HFF-Myc (cell line): ENCODE results near the gene HOXA2.

Experiments used
- DNase-seq: peaks from one replicate; pipeline ENCODE4 v3.0.0-alpha.2; 2011; ENCODE audit warnings: low read depth; ENCODE audit errors: extremely low read depth
- H3K4me3 ChIP-seq: replicated peaks from 2 replicates; pipeline ENCODE4 v1.5.1; 2011; ENCODE audit warnings: low read depth, mild to moderate bottlenecking, control low read depth, low read length
- CTCF ChIP-seq: IDR thresholded peaks from 2 replicates; pipeline ENCODE4 v1.5.1; 2012; ENCODE audit warnings: mild to moderate bottlenecking, low read depth, low read length, control low read depth; ENCODE audit errors: missing control alignments

Gene HOXA2

GRCh38 chr7:27109466-27110185 is 7.1 kb upstream of the HOXA2 start:
- DNase-seq, result no peak
- TF ChIP-seq CTCF, result no peak
- H3K4me3 ChIP-seq, result no peak overlapping the region

DNA sequence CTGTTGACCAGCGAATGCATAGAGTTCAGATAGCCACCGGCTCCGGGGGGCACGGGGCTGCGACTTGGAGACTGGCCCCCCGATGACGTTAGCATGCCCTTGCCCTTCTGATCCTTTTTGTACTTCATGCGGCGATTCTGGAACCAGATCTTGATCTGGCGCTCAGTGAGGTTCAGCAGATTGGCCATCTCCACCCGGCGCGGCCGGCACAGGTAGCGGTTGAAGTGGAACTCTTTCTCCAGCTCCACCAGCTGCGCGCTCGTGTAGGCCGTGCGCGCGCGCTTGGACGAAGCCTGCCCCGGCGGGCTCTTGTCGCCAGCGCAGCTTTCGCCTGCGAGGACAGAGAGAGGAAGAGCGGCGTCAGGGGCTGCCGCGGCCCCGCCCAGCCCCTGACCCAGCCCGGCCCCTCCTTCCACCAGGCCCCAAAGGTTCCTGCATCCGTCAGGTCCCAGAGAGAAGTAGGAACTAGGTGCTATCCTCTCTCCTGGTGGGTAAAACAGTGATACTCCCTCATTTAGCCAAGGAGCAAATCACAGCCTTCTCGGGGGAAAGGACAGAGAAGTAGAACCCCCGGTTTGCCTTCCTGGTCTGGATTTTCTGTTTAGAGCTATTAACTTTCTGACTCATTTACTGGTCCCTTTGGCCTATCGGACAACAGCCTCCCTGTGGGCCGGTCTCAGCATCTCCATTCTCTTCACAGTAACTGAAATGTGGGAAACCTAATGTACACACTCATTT is 6.1 kb upstream of the HOXA2 start:
- H3K4me3 ChIP-seq, result no peak overlapping the region
- TF ChIP-seq CTCF, result no peak
- no peak for DNase-seq

GRCh38 chr7:27107391-27108381 is 5.2 kb upstream of the HOXA2 start:
- DNase-seq, result no peak
- TF ChIP-seq CTCF, result no peak
- H3K4me3 ChIP-seq, result no peak overlapping the region

- TF ChIP-seq CTCF, result no peak
- no peak for DNase-seq
- no peak overlapping the region for H3K4me3 ChIP-seq
Observed at GRCh38 chr7:27106901-27107240, 4.4 kb upstream of the HOXA2 start.

DNA sequence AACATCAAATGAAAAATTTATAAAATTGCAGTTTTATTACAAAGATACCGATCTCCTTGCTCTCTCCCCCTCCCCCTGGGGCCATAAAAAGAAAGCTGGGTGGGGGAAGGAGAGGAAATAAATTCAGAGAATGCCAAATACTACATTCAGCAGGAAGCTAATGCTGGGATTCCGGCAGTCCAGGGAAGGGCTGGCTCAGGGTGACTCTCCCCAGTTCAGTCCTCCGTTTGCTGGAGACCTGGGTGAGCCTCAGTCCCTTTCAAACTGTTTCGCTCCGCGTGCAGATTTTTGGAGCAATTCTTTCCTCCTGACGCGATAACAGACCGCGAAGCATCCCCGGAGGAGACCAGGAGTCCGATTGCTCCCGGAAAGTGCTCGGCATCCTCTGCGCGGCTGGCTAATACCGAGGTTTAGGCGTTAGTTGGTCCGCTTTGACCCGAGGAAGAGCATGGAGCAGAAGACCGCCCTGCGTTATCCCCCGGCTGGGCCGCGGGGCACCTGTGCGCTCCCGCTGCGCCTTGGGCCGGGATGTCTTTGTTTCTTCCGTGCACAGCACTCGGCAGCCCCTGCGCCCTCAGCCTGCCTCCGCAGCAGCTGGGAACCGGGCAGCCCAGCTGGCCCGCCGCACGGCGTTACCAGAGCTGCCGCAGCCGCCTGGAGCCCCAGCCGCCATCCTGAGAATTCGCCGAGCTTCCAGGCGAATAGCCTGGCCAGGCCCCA is 3.9 kb upstream of the HOXA2 start:
- no peak overlapping the region for H3K4me3 ChIP-seq
- TF ChIP-seq CTCF, result no peak
- DNase-seq, result no peak
